ENCODE data around the gene CYP2A7. TPM values are rescaled to one million over a fixed set of nuclear protein-coding genes. Genes with fewer than 3 reads are reported as not detected.
A peak's percentile ranks its signal among the peaks of the same experiment; 100 is the strongest.
"Not testable (repeated sequence)": the region's sequence is repeated elsewhere in the genome, so short reads cannot be mapped to it uniquely, and the experiment has no call there.

CYP2A7 gene
- total RNA-seq, 1 experiment from 2014 or later: not detected

- in situ Hi-C loops (cut with HindIII; ENCODE audit: low pct_unique_long_range_greater_than_20kb, low sequenced_read_pairs): no loop called here
- no peak for DNase-seq (ENCODE audit: low read depth)
Measured at GRCh38 chr19:40858109-40858508, 23.9 kb downstream of the CYP2A7 start.

- in situ Hi-C loops (cut with HindIII; ENCODE audit: low pct_unique_long_range_greater_than_20kb, low sequenced_read_pairs); DNase-seq (ENCODE audit: low read depth): not testable (repeated sequence)
Measured at GRCh38 chr19:40852467-40853152, 29.4 kb downstream of the CYP2A7 start.

- DNase-seq (ENCODE audit: low read depth); in situ Hi-C loops (cut with HindIII; ENCODE audit: low pct_unique_long_range_greater_than_20kb, low sequenced_read_pairs): not testable (repeated sequence)
Measured at GRCh38 chr19:40850277-40850676, 31.8 kb downstream of the CYP2A7 start, which contains the start of gene CYP2A6. CYP2A6 (minus strand) TSS chr19:40850447; CDS start chr19:40850426, 21 bp downstream.

- in situ Hi-C loops (cut with HindIII; ENCODE audit: low pct_unique_long_range_greater_than_20kb, low sequenced_read_pairs); DNase-seq (ENCODE audit: low read depth): not testable (repeated sequence)
Measured at GRCh38 chr19:40846722-40847121, 35.3 kb downstream of the CYP2A7 start.

GRCh38 chr19:40843653-40844052 is 38.4 kb downstream of the CYP2A7 start:
- DNase-seq (ENCODE audit: low read depth); in situ Hi-C loops (cut with HindIII; ENCODE audit: low pct_unique_long_range_greater_than_20kb, low sequenced_read_pairs): not testable (repeated sequence)

- DNase-seq (ENCODE audit: low read depth); in situ Hi-C loops (cut with HindIII; ENCODE audit: low pct_unique_long_range_greater_than_20kb, low sequenced_read_pairs): not testable (repeated sequence)
Measured at GRCh38 chr19:40842997-40843652, 38.9 kb downstream of the CYP2A7 start.

GRCh38 chr19:40842012-40842411 is 40.0 kb downstream of the CYP2A7 start:
- DNase-seq (ENCODE audit: low read depth); in situ Hi-C loops (cut with HindIII; ENCODE audit: low pct_unique_long_range_greater_than_20kb, low sequenced_read_pairs): not testable (repeated sequence)

- in situ Hi-C loops (cut with HindIII; ENCODE audit: low pct_unique_long_range_greater_than_20kb, low sequenced_read_pairs): not testable (repeated sequence)
Measured at GRCh38 chr19:40838477-40838876, 43.6 kb downstream of the CYP2A7 start.

GRCh38 chr19:40836754-40837429 is 45.1 kb downstream of the CYP2A7 start:
- DNase-seq (ENCODE audit: low read depth): no peak
- in situ Hi-C loops (cut with HindIII; ENCODE audit: low pct_unique_long_range_greater_than_20kb, low sequenced_read_pairs): no loop called here

More at GRCh38 chr19:40838477-40838876, 43.6 kb downstream of the CYP2A7 start:
- not testable (repeated sequence) for DNase-seq (ENCODE audit: low read depth)

- DNase-seq (ENCODE audit: low read depth); in situ Hi-C loops (cut with HindIII; ENCODE audit: low pct_unique_long_range_greater_than_20kb, low sequenced_read_pairs): not testable (repeated sequence)
Measured at GRCh38 chr19:40833728-40834533, 48.1 kb downstream of the CYP2A7 start.

- DNase-seq (ENCODE audit: low read depth); in situ Hi-C loops (cut with HindIII; ENCODE audit: low pct_unique_long_range_greater_than_20kb, low sequenced_read_pairs): not testable (repeated sequence)
Measured at GRCh38 chr19:40832431-40832790, 49.6 kb downstream of the CYP2A7 start.

- DNase-seq (ENCODE audit: low read depth): peak; percentile 93
- in situ Hi-C loops (cut with HindIII; ENCODE audit: low pct_unique_long_range_greater_than_20kb, low sequenced_read_pairs): no loop called here
Measured at GRCh38 chr19:40831502-40832430, 50.3 kb downstream of the CYP2A7 start.

- DNase-seq (ENCODE audit: low read depth); in situ Hi-C loops (cut with HindIII; ENCODE audit: low pct_unique_long_range_greater_than_20kb, low sequenced_read_pairs): not testable (repeated sequence)
Measured at GRCh38 chr19:40830741-40831140, 51.3 kb downstream of the CYP2A7 start.

- in situ Hi-C loops (cut with HindIII; ENCODE audit: low pct_unique_long_range_greater_than_20kb, low sequenced_read_pairs): no loop called here
- DNase-seq (ENCODE audit: low read depth): no peak
Measured at GRCh38 chr19:40829205-40829604, 52.8 kb downstream of the CYP2A7 start.

- in situ Hi-C loops (cut with HindIII; ENCODE audit: low pct_unique_long_range_greater_than_20kb, low sequenced_read_pairs): no loop called here
- DNase-seq (ENCODE audit: low read depth): no peak
Measured at GRCh38 chr19:40827386-40828247, 54.4 kb downstream of the CYP2A7 start.

- in situ Hi-C loops (cut with HindIII; ENCODE audit: low pct_unique_long_range_greater_than_20kb, low sequenced_read_pairs); DNase-seq (ENCODE audit: low read depth): not testable (repeated sequence)
Measured at GRCh38 chr19:40826699-40827385, 55.2 kb downstream of the CYP2A7 start.

Data from Caki2 (cell line).